Panc1 (cell line): Measurements from ENCODE around the gene SORCS1. TPM values are rescaled to one million over a fixed set of nuclear protein-coding genes. Genes with fewer than 3 reads are reported as not detected.

Experiments used
- ATAC-seq: fragments of 200-7000 bp; cut with Tn5 transposase; 2 replicates; pipeline ENCODE4 v1.9.1; 2020; ENCODE audit warnings: mild to moderate bottlenecking, moderate library complexity
- BruUV-seq: library from RNA; stranded (reverse); fragments of 400-500 nt; replicated peaks from 2 replicates; lab custom pipeline; 2021; lab: Mats Ljungman, UMichigan
- CTCF ChIA-PET: fragments of 300-600 bp; sonication (Branson Sonifier 250); formaldehyde crosslinking; loops from one replicate; lab custom pipeline; 2022; ENCODE audit warnings: antibody characterized with exemption; lab: Charles Lee
- POLR2A ChIA-PET: fragments of 300-600 bp; sonication (Branson Sonifier 250); formaldehyde crosslinking; loops from one replicate; lab custom pipeline; 2022; ENCODE audit warnings: antibody characterized with exemption; lab: Charles Lee
- DNase-seq: peaks from one replicate; pipeline ENCODE4 v3.0.0-alpha.2; 2010; ENCODE audit warnings: low read depth, low spot score
- H3K27ac ChIP-seq: 2 replicates; pipeline ENCODE4 v1.5.1; 2011; ENCODE audit warnings: mild to moderate bottlenecking, low read length, inconsistent platforms
- H3K27me3 ChIP-seq: fragments of 200-500 bp; sonication (Bioruptor generic); 2 replicates; pipeline ENCODE4 v1.6.0; 2014; ENCODE audit warnings: low read length, inconsistent platforms; ENCODE audit not compliant: control insufficient read depth, insufficient read depth
- H3K36me3 ChIP-seq: fragments of 200-500 bp; sonication (Bioruptor generic); 2 replicates; pipeline ENCODE4 v1.5.1; 2014; ENCODE audit warnings: inconsistent platforms, mild to moderate bottlenecking, low read length, moderate library complexity; ENCODE audit not compliant: control insufficient read depth, insufficient read depth
- H3K4me1 ChIP-seq: 2 replicates; pipeline ENCODE4 v1.5.1; 2011; ENCODE audit warnings: inconsistent platforms, mild to moderate bottlenecking, low read length, moderate library complexity; ENCODE audit not compliant: control insufficient read depth, insufficient read depth
- H3K4me3 ChIP-seq, 2 experiments: 2 replicates each; pipeline ENCODE4 v1.5.1; 2011 to 2012; ENCODE audit warnings: low read depth in 2 of 2, low read length in 2 of 2, mild to moderate bottlenecking in 2 of 2, inconsistent platforms in 1 of 2, moderate library complexity in 1 of 2
- H3K9me3 ChIP-seq: fragments of 200-500 bp; sonication (Bioruptor generic); 2 replicates; pipeline ENCODE4 v1.5.1; 2014; ENCODE audit warnings: low read depth, mild to moderate bottlenecking, inconsistent platforms, low read length, moderate library complexity; ENCODE audit not compliant: control insufficient read depth, insufficient read depth
- CTCF ChIP-seq: fragments of 450-650 bp; IDR thresholded peaks from 2 replicates; pipeline ENCODE4 v1.5.1; 2017; ENCODE audit warnings: mild to moderate bottlenecking
- POLR2AphosphoS5 ChIP-seq: IDR thresholded peaks from 2 replicates; pipeline ENCODE4 v1.6.1; 2012; ENCODE audit warnings: mild to moderate bottlenecking, low read depth, low read length, moderate library complexity
- REST ChIP-seq, 2 experiments: IDR thresholded peaks; 2 replicates each; pipeline ENCODE4 v1.6.1; 2011 to 2012; ENCODE audit warnings: low read depth in 2 of 2, control low read depth in 1 of 2, low read length in 1 of 2, mild to moderate bottlenecking in 1 of 2, moderate library complexity in 1 of 2; ENCODE audit not compliant: insufficient read depth in 1 of 2
- SIN3A ChIP-seq: IDR thresholded peaks from 2 replicates; pipeline ENCODE4 v1.6.1; 2012; ENCODE audit warnings: low read depth, mild to moderate bottlenecking, low read length, moderate library complexity, borderline replicate concordance; ENCODE audit not compliant: insufficient read depth
- TCF7L2 ChIP-seq: IDR thresholded peaks from 2 replicates; pipeline ENCODE4 v1.6.1; 2011; ENCODE audit warnings: mild to moderate bottlenecking, low read depth, low read length, inconsistent platforms
- in situ Hi-C: cut with HindIII; loops from 2 replicates; pipeline ENCODE4 v1.10.0; 2016; ENCODE audit warnings: low sequenced_read_pairs, low pct_unique_long_range_greater_than_20kb
- intact Hi-C: fragments of 100-400 bp; cut with micrococcal nuclease; formaldehyde crosslinking; loops from one replicate; pipeline ENCODE4 v1.10.0; 2022; ENCODE audit not compliant: unreplicated experiment
- total RNA-seq: library from RNA; stranded (reverse); gene quantifications from one replicate; pipeline ENCODE4 v1.2.1, GENCODE V29; 2021; ENCODE audit not compliant: unreplicated experiment

Gene SORCS1
- total RNA-seq, 1 experiment from 2014 or later, result not detected

- DNase-seq (no peak), ATAC-seq (no peak)
- CTCF ChIA-PET, result interaction anchor here (0.6 kb wide), 1 partner anchor 324 kb away, joined by 4 read pairs; no protein-coding TSS in a partner anchor
- Histone ChIP-seq H3K27me3 (no peaks in the 10 kb centered on the region), H3K36me3 (no peaks in the 10 kb centered on the region), H3K27ac (no peak overlapping the region), H3K9me3 (no peaks in the 10 kb centered on the region), H3K4me1 (no peaks in the 10 kb centered on the region), H3K4me3 (no peak overlapping the region)
- POLR2A ChIA-PET, result no interaction called here
- in situ Hi-C loops (no loop called here), intact Hi-C loops (no loop called here)
- BruUV-seq, result no TSS peak
- TF ChIP-seq TCF7L2 (no peak), REST (IDR thresholded peaks at IDR 0.05; ENCODE audit: insufficient read depth in 1 of 2, low read depth in 2 of 2, low read length in 1 of 2) (no peak), POLR2AphosphoS5 (no peak), SIN3A (no peak)
Measured at GRCh38 chr10:106992055-106992454, 172.5 kb downstream of the SORCS1 start.

- POLR2A ChIA-PET, result no interaction called here
- no peak overlapping the region for H3K4me3 ChIP-seq
- H3K9me3 ChIP-seq, result no peaks in the 10 kb centered on the region
- CTCF ChIA-PET, result no interaction called here
- DNase-seq (no peak), ATAC-seq (no peak)
- no peaks in the 10 kb centered on the region for H3K4me1 ChIP-seq
- intact Hi-C loops (no loop called here), in situ Hi-C loops (no loop called here)
- no peaks in the 10 kb centered on the region for H3K36me3 ChIP-seq
- H3K27me3 ChIP-seq, result no peaks in the 10 kb centered on the region
- no peak overlapping the region for H3K27ac ChIP-seq
- no TSS peak for BruUV-seq
- TF ChIP-seq POLR2AphosphoS5 (no peak), TCF7L2 (no peak), REST (IDR thresholded peaks at IDR 0.05; ENCODE audit: insufficient read depth in 1 of 2, low read depth in 2 of 2, low read length in 1 of 2) (no peak)
Measured at GRCh38 chr10:106991091-106991490, 173.4 kb downstream of the SORCS1 start.

- Histone ChIP-seq H3K4me3 (no peak overlapping the region), H3K4me1 (no peaks in the 10 kb centered on the region), H3K27me3 (no peaks in the 10 kb centered on the region), H3K9me3 (no peaks in the 10 kb centered on the region), H3K27ac (no peak overlapping the region), H3K36me3 (no peaks in the 10 kb centered on the region)
- DNase-seq (no peak), ATAC-seq (no peak)
- intact Hi-C loops, result no loop called here
- ChIA-PET POLR2A (no interaction called here), CTCF (no interaction called here)
- in situ Hi-C loops, result no loop called here
- TF ChIP-seq TCF7L2 (no peak), REST (IDR thresholded peaks at IDR 0.05; ENCODE audit: insufficient read depth in 1 of 2, low read depth in 2 of 2, low read length in 1 of 2) (no peak), CTCF (no peak)
- no TSS peak for BruUV-seq
Measured at GRCh38 chr10:106987362-106987761, 177.1 kb downstream of the SORCS1 start.
